K562 (cell line): ENCODE results near the gene CAPN5. TPM values are rescaled to one million over a fixed set of nuclear protein-coding genes. Genes with fewer than 3 reads are reported as not detected.

Experiments used
- CBX8 ChIP-seq: fragments of 200-600 bp; sonication (generic); IDR thresholded peaks from 2 replicates; pipeline ENCODE4 v1.6.1; 2012; ENCODE audit warnings: borderline replicate concordance, mixed run types, low read depth, mild to moderate bottlenecking, moderate library complexity, mixed read lengths, low read length, control low read depth, inconsistent platforms; ENCODE audit not compliant: poor library complexity, severe bottlenecking; ENCODE audit errors: extremely low read depth
- CHCHD3 ChIP-seq: fragments of 250-450 bp; sonication (Bioruptor Pico); IDR thresholded peaks from 2 replicates; pipeline ENCODE4 v2.1.2; 2022; ENCODE audit warnings: mild to moderate bottlenecking
- CREB1 ChIP-seq, 2 experiments: sonication (generic) in 1 of 2; formaldehyde crosslinking in 1 of 2; IDR thresholded peaks; 2 replicates each; pipeline versions ENCODE4 v1.6.1 to v1.8.0; 2012 to 2022; ENCODE audit warnings: inconsistent platforms in 1 of 2, mild to moderate bottlenecking in 1 of 2, missing genetic modification reagents in 1 of 2, moderate library complexity in 1 of 2
- KLF10 ChIP-seq: fragments of 250-450 bp; sonication (Bioruptor Pico); IDR thresholded peaks from 2 replicates; pipeline ENCODE4 v1.6.1; 2021; ENCODE audit warnings: matching md5 sums
- NR2C1 ChIP-seq, 2 experiments: fragments of 450-650 bp; IDR thresholded peaks; 2 replicates each; pipeline ENCODE4 v1.6.1; 2017; ENCODE audit warnings: mild to moderate bottlenecking in 2 of 2, antibody characterized with exemption in 1 of 2, inconsistent platforms in 1 of 2, missing compliant biosample characterization in 1 of 2, missing genetic modification characterization in 1 of 2
- ZNF263 ChIP-seq: sonication (generic); formaldehyde crosslinking; IDR thresholded peaks from 2 replicates; pipeline ENCODE4 v1.8.0; 2022; ENCODE audit warnings: mild to moderate bottlenecking, missing genetic modification reagents, borderline replicate concordance
- polyA plus RNA-seq, 8 experiments: library from polyadenylated mRNA; depleted of rRNA in 4 of 8; stranded (reverse) in 5 of 8; unstranded in 3 of 8; fragments of >200 nt; fragmentation: Nextera tagmentation in 2 of 8; fragmentation: Illumina TruSeq in 1 of 8; extraction: Ambion mirVana in 2 of 8; extraction: Trizol in 1 of 8; gene quantifications; 2 replicates each; pipeline versions ENCODE4 v1.2.1 to v1.2.3, GENCODE V29; 2011 to 2014; ENCODE audit warnings: inconsistent platforms in 1 of 8, missing spikeins in 1 of 8
- total RNA-seq, 7 experiments: library from RNA; depleted of rRNA in 6 of 7; stranded (reverse); fragments of >200 nt in 6 of 7; fragmentation: Illumina TruSeq in 2 of 7; extraction: Trizol in 2 of 7; gene quantifications; 2 replicates each; pipeline versions ENCODE4 v1.2.1 to v1.2.3, GENCODE V29; 2011 to 2021; ENCODE audit warnings: low replicate concordance in 1 of 7
- TF ChIP-seq, protein P1 (sequence below): sonication (generic); formaldehyde crosslinking; IDR thresholded peaks from 2 replicates; pipeline ENCODE4 v1.8.1; 2023; ENCODE audit warnings: mild to moderate bottlenecking, missing genetic modification reagents
- TF ChIP-seq, protein P2 (sequence below), 2 experiments: fragments of 450-650 bp; IDR thresholded peaks; 2 replicates each; pipeline ENCODE4 v1.6.1; 2018; ENCODE audit warnings: mild to moderate bottlenecking in 2 of 2, low read depth in 1 of 2; ENCODE audit not compliant: partially characterized antibody in 2 of 2
- TF ChIP-seq, protein P3 (sequence below): fragments of 450-650 bp; conservative IDR thresholded peaks from 2 replicates; pipeline ENCODE4 v1.6.1; 2016; ENCODE audit warnings: missing genetic modification characterization, low read depth, mild to moderate bottlenecking, control low read depth, missing compliant biosample characterization

The CAPN5 gene
- total and polyA plus RNA-seq, 9 of the 15 experiments (the other 6 are each of a cell fraction or from before 2014, with no cell fraction given) = 0.04 to 0.44 (median 0.14) TPM; not detected in 2

DNA sequence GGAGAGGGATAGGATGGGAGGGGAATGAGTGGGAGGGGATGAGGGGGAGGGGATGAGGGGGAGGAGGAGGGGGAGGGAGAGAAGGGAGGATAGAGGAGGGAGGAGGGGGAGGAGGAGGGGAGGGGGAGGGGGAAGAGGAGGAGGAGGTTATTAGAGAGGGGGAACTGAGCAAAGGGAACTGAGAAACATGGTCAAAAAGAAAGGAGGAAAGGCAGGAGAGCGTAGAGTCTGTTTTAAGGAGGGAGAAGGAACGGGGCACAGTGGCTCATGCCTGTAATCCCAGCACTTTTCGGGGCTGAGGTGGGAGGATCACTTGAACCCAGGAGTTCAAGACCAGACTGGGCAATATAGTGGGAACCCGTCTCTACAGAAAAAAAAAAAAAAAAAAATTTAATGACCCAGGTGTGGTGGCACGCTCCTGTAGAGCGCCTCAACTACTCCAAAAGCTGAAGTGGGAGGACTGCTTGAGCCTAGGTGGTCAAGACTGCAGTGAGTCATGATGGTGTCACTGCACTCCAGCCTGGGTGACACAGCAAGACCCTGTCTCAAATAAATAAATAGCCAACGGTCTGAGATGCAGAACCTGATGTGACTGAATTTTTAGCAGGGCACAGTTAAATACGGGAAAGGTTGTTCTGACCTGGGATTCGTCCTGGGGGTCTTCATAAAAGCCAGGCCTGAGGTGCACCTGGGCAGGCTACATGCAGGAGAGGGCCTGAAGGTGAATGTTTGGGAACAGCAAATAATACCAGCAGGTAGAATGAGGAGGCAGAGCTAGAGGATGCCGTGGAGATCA, 28.5 kb upstream of the CAPN5 start (continued):
- TF ChIP-seq, protein P1, sequence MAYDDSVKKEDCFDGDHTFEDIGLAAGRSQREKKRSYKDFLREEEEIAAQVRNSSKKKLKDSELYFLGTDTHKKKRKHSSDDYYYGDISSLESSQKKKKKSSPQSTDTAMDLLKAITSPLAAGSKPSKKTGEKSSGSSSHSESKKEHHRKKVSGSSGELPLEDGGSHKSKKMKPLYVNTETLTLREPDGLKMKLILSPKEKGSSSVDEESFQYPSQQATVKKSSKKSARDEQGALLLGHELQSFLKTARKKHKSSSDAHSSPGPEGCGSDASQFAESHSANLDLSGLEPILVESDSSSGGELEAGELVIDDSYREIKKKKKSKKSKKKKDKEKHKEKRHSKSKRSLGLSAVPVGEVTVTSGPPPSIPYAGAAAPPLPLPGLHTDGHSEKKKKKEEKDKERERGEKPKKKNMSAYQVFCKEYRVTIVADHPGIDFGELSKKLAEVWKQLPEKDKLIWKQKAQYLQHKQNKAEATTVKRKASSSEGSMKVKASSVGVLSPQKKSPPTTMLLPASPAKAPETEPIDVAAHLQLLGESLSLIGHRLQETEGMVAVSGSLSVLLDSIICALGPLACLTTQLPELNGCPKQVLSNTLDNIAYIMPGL (CRISPR knock-in tag) = no peak
- no peak for TF ChIP-seq CREB1 (IDR thresholded peaks at IDR 0.05)
- no peak for TF ChIP-seq CREB1 (CRISPR knock-in tag; IDR thresholded peaks at IDR 0.05)
- TF ChIP-seq, protein P2, sequence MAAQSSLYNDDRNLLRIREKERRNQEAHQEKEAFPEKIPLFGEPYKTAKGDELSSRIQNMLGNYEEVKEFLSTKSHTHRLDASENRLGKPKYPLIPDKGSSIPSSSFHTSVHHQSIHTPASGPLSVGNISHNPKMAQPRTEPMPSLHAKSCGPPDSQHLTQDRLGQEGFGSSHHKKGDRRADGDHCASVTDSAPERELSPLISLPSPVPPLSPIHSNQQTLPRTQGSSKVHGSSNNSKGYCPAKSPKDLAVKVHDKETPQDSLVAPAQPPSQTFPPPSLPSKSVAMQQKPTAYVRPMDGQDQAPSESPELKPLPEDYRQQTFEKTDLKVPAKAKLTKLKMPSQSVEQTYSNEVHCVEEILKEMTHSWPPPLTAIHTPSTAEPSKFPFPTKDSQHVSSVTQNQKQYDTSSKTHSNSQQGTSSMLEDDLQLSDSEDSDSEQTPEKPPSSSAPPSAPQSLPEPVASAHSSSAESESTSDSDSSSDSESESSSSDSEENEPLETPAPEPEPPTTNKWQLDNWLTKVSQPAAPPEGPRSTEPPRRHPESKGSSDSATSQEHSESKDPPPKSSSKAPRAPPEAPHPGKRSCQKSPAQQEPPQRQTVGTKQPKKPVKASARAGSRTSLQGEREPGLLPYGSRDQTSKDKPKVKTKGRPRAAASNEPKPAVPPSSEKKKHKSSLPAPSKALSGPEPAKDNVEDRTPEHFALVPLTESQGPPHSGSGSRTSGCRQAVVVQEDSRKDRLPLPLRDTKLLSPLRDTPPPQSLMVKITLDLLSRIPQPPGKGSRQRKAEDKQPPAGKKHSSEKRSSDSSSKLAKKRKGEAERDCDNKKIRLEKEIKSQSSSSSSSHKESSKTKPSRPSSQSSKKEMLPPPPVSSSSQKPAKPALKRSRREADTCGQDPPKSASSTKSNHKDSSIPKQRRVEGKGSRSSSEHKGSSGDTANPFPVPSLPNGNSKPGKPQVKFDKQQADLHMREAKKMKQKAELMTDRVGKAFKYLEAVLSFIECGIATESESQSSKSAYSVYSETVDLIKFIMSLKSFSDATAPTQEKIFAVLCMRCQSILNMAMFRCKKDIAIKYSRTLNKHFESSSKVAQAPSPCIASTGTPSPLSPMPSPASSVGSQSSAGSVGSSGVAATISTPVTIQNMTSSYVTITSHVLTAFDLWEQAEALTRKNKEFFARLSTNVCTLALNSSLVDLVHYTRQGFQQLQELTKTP (IDR thresholded peaks at IDR 0.05; ENCODE audit: low read depth in 1 of 2, partially characterized antibody in 2 of 2) = no peak
- TF ChIP-seq KLF10 (CRISPR knock-in tag) = no peak
- no peak for TF ChIP-seq CBX8
- no peak for TF ChIP-seq CHCHD3 (CRISPR knock-in tag)
- TF ChIP-seq ZNF263 (CRISPR knock-in tag) = peak; percentile 89
- no peak for TF ChIP-seq NR2C1 (IDR thresholded peaks at IDR 0.05)
- TF ChIP-seq NR2C1 (tag; IDR thresholded peaks at IDR 0.05) = no peak
- TF ChIP-seq, protein P3, sequence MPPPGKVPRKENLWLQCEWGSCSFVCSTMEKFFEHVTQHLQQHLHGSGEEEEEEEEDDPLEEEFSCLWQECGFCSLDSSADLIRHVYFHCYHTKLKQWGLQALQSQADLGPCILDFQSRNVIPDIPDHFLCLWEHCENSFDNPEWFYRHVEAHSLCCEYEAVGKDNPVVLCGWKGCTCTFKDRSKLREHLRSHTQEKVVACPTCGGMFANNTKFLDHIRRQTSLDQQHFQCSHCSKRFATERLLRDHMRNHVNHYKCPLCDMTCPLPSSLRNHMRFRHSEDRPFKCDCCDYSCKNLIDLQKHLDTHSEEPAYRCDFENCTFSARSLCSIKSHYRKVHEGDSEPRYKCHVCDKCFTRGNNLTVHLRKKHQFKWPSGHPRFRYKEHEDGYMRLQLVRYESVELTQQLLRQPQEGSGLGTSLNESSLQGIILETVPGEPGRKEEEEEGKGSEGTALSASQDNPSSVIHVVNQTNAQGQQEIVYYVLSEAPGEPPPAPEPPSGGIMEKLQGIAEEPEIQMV = no peak
